Mesodermal cell (in vitro differentiated cells): Measurements from ENCODE around the gene STH.
"Not testable (repeated sequence)": the region's sequence is repeated elsewhere in the genome, so short reads cannot be mapped to it uniquely, and the experiment has no call there.

Experiments used
- H3K27ac ChIP-seq: 2 replicates; pipeline ENCODE4 v1.7.0; 2013; ENCODE audit warnings: mild to moderate bottlenecking, low read depth, low read length, moderate library complexity; ENCODE audit not compliant: severe bottlenecking
- H3K36me3 ChIP-seq: 2 replicates; pipeline ENCODE4 v1.7.1; 2013; ENCODE audit warnings: mild to moderate bottlenecking, low read length, moderate library complexity; ENCODE audit not compliant: control insufficient read depth, insufficient read depth
- H3K4me1 ChIP-seq: one replicate; pipeline ENCODE4 v1.7.1; 2013; ENCODE audit warnings: mild to moderate bottlenecking, low read length; ENCODE audit not compliant: insufficient read depth, control insufficient read depth, poor library complexity, severe bottlenecking
- H3K4me3 ChIP-seq: 2 replicates; pipeline ENCODE4 v1.7.0; 2013; ENCODE audit warnings: low read length, control low read depth, mild to moderate bottlenecking; ENCODE audit not compliant: insufficient read depth, poor library complexity, severe bottlenecking; ENCODE audit errors: extremely low read depth
- H3K9me3 ChIP-seq: 2 replicates; pipeline ENCODE4 v1.7.1; 2013; ENCODE audit warnings: mild to moderate bottlenecking, low read length, moderate library complexity; ENCODE audit not compliant: control insufficient read depth
- WGBS, 2 experiments: methylation state at CpG; one replicate each; pipeline ENCODE4 v1.1.5; 2013; ENCODE audit warnings: missing lambda C conversion rate in 2 of 2; ENCODE audit not compliant: insufficient coverage in 2 of 2; 5-methylcytosine and 5-hydroxymethylcytosine counted together

STH gene

DNA sequence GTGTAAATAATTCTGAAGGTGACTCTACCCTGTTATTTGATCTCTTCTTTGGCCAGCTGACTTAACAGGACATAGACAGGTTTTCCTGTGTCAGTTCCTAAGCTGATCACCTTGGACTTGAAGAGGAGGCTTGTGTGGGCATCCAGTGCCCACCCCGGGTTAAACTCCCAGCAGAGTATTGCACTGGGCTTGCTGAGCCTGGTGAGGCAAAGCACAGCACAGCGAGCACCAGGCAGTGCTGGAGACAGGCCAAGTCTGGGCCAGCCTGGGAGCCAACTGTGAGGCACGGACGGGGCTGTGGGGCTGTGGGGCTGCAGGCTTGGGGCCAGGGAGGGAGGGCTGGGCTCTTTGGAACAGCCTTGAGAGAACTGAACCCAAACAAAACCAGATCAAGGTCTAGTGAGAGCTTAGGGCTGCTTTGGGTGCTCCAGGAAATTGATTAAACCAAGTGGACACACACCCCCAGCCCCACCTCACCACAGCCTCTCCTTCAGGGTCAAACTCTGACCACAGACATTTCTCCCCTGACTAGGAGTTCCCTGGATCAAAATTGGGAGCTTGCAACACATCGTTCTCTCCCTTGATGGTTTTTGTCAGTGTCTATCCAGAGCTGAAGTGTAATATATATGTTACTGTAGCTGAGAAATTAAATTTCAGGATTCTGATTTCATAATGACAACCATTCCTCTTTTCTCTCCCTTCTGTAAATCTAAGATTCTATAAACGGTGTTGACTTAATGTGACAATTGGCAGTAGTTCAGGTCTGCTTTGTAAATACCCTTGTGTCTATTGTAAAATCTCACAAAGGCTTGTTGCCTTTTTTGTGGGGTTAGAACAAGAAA lies 5.1 kb downstream of the STH start:
- 92 to 94% methylated on average over 5 of the region's 6 CpGs for WGBS, 2 experiments

DNA sequence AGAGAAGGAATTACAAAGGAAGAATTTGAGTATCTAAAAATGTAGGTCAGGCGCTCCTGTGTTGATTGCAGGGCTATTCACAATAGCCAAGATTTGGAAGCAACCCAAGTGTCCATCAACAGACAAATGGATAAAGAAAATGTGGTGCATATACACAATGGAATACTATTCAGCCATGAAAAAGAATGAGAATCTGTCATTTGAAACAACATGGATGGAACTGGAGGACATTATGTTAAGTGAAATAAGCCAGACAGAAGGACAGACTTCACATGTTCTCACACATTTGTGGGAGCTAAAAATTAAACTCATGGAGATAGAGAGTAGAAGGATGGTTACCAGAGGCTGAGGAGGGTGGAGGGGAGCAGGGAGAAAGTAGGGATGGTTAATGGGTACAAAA lies 7.0 kb downstream of the STH start:
- not testable (repeated sequence) for H3K4me3 ChIP-seq, H3K27ac ChIP-seq, H3K36me3 ChIP-seq, H3K4me1 ChIP-seq, H3K9me3 ChIP-seq
- no CpG with 5 or more reads among the region's 1 CpG for WGBS, 2 experiments

More for the DNA sequence above, 5.1 kb downstream of the STH start:
- H3K4me1 ChIP-seq: no peaks in the 10 kb centered on the region
- H3K27ac ChIP-seq: no peak overlapping the region
- no peaks in the 10 kb centered on the region for H3K9me3 ChIP-seq
- no peak overlapping the region for H3K4me3 ChIP-seq
- H3K36me3 ChIP-seq: no peaks in the 10 kb centered on the region

- H3K4me3 ChIP-seq: no peak overlapping the region
- 100% methylated on average over 1 of the region's 2 CpGs; no CpG with 5 or more reads in 1 of the 2 experiments for WGBS, 2 experiments
- no peak overlapping the region for H3K27ac ChIP-seq
- H3K9me3 ChIP-seq: no peaks in the 10 kb centered on the region
- no peaks in the 10 kb centered on the region for H3K36me3 ChIP-seq
- no peaks in the 10 kb centered on the region for H3K4me1 ChIP-seq
These were observed 8.5 kb downstream of the STH start for GRCh38 chr17:46007461-46007965.

DNA sequence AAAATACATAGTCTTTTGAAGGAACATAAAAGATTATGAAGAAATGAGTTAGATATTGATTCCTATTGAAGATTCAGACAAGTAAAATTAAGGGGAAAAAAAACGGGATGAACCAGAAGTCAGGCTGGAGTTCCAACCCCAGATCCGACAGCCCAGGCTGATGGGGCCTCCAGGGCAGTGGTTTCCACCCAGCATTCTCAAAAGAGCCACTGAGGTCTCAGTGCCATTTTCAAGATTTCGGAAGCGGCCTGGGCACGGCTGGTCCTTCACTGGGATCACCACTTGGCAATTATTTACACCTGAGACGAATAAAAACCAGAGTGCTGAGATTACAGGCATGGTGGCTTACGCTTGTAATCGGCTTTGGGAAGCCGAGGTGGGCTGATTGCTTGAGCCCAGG lies 9.5 kb downstream of the STH start:
- H3K27ac ChIP-seq: no peak overlapping the region
- 88 to 96% methylated on average over 9 of the region's 9 CpGs for WGBS, 2 experiments

DNA sequence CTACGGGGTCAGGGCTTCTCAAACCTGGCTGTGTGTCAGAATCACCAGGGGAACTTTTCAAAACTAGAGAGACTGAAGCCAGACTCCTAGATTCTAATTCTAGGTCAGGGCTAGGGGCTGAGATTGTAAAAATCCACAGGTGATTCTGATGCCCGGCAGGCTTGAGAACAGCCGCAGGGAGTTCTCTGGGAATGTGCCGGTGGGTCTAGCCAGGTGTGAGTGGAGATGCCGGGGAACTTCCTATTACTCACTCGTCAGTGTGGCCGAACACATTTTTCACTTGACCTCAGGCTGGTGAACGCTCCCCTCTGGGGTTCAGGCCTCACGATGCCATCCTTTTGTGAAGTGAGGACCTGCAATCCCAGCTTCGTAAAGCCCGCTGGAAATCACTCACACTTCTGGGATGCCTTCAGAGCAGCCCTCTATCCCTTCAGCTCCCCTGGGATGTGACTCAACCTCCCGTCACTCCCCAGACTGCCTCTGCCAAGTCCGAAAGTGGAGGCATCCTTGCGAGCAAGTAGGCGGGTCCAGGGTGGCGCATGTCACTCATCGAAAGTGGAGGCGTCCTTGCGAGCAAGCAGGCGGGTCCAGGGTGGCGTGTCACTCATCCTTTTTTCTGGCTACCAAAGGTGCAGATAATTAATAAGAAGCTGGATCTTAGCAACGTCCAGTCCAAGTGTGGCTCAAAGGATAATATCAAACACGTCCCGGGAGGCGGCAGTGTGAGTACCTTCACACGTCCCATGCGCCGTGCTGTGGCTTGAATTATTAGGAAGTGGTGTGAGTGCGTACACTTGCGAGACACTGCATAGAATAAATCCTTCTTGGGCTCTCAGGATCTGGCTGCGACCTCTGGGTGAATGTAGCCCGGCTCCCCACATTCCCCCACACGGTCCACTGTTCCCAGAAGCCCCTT lies 10.9 kb downstream of the STH start:
- WGBS, 2 experiments: 91 to 93% methylated on average over 31 of the region's 33 CpGs

More for the DNA sequence above, 9.5 kb downstream of the STH start:
- H3K4me3 ChIP-seq: no peak overlapping the region
- H3K9me3 ChIP-seq: no peaks in the 10 kb centered on the region
- H3K36me3 ChIP-seq: no peaks in the 10 kb centered on the region
- H3K4me1 ChIP-seq: no peaks in the 10 kb centered on the region

DNA sequence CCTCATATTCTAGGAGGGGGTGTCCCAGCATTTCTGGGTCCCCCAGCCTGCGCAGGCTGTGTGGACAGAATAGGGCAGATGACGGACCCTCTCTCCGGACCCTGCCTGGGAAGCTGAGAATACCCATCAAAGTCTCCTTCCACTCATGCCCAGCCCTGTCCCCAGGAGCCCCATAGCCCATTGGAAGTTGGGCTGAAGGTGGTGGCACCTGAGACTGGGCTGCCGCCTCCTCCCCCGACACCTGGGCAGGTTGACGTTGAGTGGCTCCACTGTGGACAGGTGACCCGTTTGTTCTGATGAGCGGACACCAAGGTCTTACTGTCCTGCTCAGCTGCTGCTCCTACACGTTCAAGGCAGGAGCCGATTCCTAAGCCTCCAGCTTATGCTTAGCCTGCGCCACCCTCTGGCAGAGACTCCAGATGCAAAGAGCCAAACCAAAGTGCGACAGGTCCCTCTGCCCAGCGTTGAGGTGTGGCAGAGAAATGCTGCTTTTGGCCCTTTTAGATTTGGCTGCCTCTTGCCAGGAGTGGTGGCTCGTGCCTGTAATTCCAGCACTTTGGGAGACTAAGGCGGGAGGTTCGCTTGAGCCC lies 11.6 kb downstream of the STH start:
- Histone ChIP-seq H3K9me3 (no peaks in the 10 kb centered on the region), H3K27ac (no peak overlapping the region), H3K4me3 (no peak overlapping the region), H3K36me3 (no peaks in the 10 kb centered on the region), H3K4me1 (peaks cover 7% of the 10 kb centered on the region)
- WGBS, 2 experiments: 86 to 89% methylated on average over 12 to 13 of the region's 16 CpGs

More for the DNA sequence above, 10.9 kb downstream of the STH start:
- no peak overlapping the region for H3K27ac ChIP-seq
- H3K4me1 ChIP-seq: peaks cover 7% of the 10 kb centered on the region
- H3K9me3 ChIP-seq: no peaks in the 10 kb centered on the region
- H3K36me3 ChIP-seq: no peaks in the 10 kb centered on the region
- H3K4me3 ChIP-seq: no peak overlapping the region

GRCh38 chr17:46011711-46012505 lies 12.9 kb downstream of the STH start:
- Histone ChIP-seq H3K4me1 (peaks cover 7% of the 10 kb centered on the region), H3K36me3 (no peaks in the 10 kb centered on the region), H3K27ac (no peak overlapping the region), H3K9me3 (no peaks in the 10 kb centered on the region), H3K4me3 (no peak overlapping the region)
- 95% methylated on average over 26 to 28 of the region's 28 CpGs for WGBS, 2 experiments

- no peak overlapping the region for H3K27ac ChIP-seq
- H3K36me3 ChIP-seq: no peaks in the 10 kb centered on the region
- no peak overlapping the region for H3K4me3 ChIP-seq
- peaks cover 7% of the 10 kb centered on the region for H3K4me1 ChIP-seq
- H3K9me3 ChIP-seq: no peaks in the 10 kb centered on the region
- WGBS, 2 experiments: 80 to 86% methylated on average over 3 to 7 of the region's 11 CpGs
These were observed 13.5 kb downstream of the STH start for GRCh38 chr17:46012506-46013079.

DNA sequence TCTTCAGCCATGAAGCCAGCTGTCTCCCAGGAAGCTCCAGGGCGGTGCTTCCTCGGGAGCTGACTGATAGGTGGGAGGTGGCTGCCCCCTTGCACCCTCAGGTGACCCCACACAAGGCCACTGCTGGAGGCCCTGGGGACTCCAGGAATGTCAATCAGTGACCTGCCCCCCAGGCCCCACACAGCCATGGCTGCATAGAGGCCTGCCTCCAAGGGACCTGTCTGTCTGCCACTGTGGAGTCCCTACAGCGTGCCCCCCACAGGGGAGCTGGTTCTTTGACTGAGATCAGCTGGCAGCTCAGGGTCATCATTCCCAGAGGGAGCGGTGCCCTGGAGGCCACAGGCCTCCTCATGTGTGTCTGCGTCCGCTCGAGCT lies 14.1 kb downstream of the STH start:
- no peak overlapping the region for H3K4me3 ChIP-seq
- no peak overlapping the region for H3K27ac ChIP-seq
- 93 to 98% methylated on average over 7 of the region's 7 CpGs for WGBS, 2 experiments
- no peaks in the 10 kb centered on the region for H3K36me3 ChIP-seq
- no peaks in the 10 kb centered on the region for H3K9me3 ChIP-seq
- H3K4me1 ChIP-seq: peaks cover 7% of the 10 kb centered on the region
